GM21619 (cell line): ENCODE results near the gene TTC7B.

Experiments
- ATAC-seq: cut with Tn5 transposase; IDR thresholded peaks from one replicate; pipeline ENCODE4 v1.9.1; 2021; ENCODE audit not compliant: unreplicated experiment

TTC7B gene

DNA sequence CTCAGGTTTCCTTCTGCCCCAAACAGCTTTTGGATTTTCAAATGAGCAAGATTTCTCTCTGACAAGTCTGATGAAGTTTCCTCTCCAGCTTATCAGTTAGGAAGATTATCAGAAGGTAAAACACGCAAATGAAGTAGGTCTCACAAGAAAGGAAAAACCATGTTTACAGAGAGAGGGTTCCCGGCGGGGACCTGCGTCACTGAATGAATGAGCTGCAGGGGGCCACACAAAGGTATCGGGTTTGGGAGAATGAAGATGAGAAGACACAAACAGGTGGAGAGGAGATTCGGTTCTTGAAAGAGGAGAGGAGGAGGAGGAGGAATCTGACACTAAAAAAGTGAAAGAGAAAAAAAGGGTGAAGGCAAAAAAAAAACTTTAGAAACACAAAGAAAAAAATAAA is 210.8 kb downstream of the TTC7B start:
- ATAC-seq, result no peak

GRCh38 chr14:90604356-90604755 is 211.9 kb downstream of the TTC7B start:
- no peak for ATAC-seq

- no peak for ATAC-seq
Measured at GRCh38 chr14:90603841-90604240, 212.4 kb downstream of the TTC7B start.

DNA sequence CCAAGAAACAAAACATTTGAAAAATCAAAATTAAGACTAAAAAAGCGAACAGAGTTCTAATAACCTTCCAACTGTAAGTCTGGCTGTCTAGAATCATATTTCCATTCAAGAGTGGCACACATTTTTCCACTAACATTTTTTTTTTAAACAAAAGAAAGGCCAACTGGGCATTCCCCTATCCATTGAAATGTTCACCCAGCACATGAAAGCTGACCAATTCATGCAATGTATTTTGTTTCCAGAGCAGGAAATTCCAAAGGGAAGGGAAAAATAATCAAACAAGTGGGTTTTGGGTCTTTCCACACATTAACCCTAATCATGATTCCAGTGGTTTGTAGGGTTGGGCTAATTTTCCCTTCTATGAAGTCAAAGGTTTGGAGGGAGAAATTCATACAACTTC is 212.9 kb downstream of the TTC7B start:
- no peak for ATAC-seq

- no peak for ATAC-seq
Measured at GRCh38 chr14:90602088-90602687, 214.0 kb downstream of the TTC7B start.

GRCh38 chr14:90601563-90601962 is 214.7 kb downstream of the TTC7B start:
- no peak for ATAC-seq

GRCh38 chr14:90600619-90601018 is 215.6 kb downstream of the TTC7B start:
- ATAC-seq, result no peak

DNA sequence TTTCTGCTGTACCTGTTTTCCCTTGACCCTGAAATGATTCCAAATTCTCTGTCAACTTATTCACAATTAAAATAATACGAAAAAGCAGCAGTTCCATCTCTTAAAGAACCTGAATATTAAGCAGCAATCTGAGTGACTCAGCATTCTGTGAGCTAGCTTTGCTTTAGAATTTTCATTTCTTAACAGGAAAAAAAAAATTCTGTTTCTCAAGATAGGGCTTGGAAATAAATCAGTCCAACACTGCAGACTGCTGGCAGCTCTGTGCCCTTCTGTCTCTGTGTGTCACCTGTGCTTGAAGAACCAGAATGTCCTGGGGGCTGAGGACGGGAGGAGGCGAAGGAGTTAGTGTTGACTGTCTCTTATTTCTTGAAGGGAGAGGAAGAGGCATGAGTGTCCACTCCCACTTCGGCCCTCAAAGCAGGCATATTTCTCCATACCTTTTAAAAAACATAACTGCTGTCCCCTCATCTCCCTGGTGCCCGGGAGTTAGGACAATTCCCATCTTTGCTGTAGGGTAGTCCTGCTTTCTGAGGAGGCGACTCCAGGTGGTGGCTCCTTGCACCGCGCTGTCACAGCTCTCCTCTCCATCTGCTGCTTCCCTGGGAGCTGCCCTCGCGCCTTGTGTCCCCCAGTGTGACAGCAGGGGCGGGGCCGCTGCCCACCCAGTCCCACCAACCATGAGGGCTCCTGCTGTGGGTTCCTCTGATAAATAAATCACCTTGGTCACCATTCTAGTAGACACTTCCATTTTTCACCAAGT is 216.3 kb downstream of the TTC7B start:
- no peak for ATAC-seq

DNA sequence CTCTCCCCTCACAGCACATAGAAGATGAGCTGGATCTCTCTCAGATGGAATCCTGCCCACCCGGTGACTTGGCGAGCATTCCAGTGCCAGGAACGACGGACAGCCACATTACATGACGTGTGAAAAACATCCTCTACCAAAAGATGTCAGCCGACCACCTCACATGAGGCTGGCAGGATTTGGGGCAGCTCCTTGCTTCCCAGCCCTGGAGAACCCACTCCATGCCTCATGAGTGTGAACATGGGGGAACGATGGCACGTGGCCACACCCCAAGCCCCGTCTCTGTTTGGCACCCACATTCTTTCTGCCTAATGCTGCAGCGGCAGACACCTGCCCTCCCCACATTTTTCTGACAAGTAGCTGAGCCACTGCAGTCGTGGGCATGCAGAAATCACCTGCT is 216.9 kb downstream of the TTC7B start:
- ATAC-seq, result no peak

DNA sequence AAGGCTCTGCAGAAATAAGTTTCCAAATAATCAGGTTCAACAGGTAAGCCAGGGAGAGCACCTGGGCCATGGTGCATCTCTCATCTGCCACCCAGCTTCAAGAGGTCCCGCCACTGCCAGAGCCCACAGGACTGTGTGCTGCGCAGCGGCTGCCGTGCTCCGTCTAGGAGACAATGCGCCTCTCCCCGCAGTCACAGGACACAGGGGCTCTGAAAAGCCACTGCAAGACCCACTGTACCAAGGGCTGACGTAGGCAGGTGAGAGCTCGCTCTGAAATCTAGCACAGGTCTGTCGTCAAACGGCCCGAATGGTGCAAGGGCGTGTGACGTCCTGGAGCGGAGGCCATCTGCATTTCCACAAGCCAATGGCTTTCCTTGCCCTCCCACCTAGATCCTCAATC is 218.3 kb downstream of the TTC7B start:
- no peak for ATAC-seq

DNA sequence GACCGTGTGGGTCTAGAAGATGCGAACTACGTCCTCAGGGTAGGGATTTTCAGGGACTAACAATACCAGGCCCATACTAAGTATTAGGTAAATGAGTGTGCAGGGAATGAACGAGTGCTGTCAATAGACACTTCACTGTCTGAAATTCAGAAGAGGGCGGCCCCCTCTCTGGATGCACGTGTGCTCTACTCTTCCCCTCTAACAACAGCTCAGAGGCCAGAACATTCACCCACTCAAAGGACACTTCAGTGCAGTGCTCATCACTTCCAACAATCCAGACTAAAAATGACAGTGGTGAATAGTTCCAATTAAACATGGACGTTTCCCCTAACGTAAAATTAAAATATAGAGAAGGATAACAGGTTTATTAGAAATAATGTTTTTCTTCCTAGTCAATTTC is 219.5 kb downstream of the TTC7B start:
- no peak for ATAC-seq

GRCh38 chr14:90593254-90594040 is 222.8 kb downstream of the TTC7B start:
- no peak for ATAC-seq

GRCh38 chr14:90592655-90593054 is 223.6 kb downstream of the TTC7B start:
- ATAC-seq, result no peak

DNA sequence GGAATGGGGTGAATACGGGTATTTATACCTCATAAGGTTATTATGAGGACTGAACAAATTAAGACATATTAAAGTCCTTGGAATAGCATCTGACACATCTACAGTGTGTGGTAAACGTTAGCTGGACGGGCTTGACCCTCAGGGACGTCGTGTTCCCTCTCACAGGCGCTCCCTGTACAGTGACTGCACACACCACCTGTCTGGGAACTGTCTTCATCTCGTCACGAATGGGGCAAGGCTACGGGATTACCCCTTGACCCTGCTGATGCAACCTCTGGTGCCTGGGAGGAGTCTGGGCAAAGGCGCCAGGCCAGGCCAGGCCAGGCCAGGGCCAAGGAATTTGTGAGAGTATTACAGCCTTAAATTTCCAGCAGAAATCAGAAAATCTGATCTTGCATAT is 228.3 kb downstream of the TTC7B start:
- ATAC-seq, result no peak

GRCh38 chr14:90587252-90587910 is 228.8 kb downstream of the TTC7B start:
- no peak for ATAC-seq

DNA sequence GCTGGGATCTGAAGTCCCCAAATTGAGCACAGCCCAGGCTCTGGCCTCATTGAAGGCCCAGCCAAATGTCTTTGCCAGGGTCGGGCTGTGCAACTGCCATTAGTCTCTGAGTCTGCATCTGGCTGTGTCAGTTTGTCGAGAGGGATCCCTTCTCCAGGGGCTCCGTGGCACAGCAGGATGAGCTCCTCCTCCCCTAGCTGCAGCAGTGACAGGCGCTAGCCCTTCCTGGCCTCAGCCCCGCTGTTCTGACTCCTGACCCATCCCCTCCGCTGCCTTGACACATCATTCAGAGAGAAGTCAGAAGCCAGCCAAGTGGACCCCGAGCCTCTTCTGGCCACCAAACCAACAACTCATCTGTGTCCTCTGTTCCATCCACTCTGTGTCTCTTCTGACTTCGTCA is 231.1 kb downstream of the TTC7B start:
- ATAC-seq, result no peak

DNA sequence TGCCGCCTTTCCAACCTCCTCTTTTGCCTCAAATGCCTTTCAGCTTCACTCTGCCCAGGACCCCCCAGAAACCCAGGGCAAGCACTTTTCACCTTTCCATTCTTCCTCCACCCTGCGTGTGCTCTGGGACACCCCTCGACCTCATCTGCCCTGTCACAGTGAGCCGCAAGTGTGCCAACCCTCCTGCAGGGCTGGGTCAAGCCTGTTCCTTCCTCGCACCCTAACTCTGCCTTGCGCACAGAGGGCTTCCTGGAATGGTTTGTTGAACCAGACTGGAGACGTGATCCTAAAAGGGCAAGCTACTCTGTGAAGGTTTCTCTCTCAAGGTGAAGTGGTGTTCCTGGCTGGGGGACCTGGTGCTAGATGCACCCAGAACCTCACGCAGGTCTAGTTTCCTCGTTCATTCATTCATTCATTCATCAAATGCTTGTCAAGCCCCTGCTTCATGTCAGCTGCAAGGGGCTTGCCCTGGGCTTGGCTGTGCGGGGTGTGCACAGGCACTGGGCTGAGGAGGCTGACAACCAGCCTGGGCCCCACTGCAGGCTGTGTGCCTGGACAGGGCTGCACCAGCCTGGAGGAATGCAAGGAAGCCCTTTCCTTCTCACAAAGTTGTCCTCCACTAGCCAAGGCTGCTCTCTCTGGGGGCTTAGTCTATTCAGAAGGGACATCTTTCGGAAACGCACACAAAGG is 232.2 kb downstream of the TTC7B start:
- ATAC-seq, result no peak

DNA sequence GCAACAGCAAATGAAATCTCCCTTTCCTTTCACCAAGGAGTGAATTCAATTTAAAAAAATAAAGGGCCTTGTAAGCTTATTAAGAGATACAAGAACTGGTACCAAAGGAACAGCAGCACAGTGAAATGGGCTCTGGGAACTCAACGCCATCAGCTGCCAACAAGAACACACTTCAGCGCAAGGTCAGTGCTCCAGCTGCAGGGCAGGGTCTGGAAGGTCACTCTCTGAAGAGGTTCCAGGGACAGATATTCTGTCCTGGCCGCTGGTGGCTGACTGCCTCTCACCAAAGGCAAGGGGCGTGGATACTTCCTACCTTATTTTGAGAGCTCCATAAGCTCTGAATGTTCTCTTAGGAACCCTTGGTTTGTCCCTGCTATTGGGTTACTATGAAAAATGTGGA is 232.8 kb downstream of the TTC7B start:
- no peak for ATAC-seq

DNA sequence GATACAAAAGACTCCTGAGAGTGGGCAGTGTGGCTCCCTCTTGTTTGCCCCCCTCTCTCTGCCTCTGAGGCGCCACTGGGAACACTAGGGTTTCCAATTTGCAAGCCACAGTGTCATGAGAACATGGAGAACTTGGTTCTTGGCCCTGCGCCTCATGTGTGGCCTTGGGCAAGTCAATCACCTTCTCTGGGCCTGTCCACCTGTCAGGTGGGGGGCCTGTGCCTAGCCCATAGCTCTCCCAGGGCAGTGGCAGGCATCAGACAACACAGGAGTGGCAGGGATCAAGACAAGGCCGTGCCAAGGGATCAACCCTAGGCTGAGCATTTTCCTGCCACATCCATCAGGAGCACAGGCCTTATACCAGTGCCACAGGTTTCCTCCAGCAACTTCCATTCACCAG is 234.1 kb downstream of the TTC7B start:
- ATAC-seq, result no peak

DNA sequence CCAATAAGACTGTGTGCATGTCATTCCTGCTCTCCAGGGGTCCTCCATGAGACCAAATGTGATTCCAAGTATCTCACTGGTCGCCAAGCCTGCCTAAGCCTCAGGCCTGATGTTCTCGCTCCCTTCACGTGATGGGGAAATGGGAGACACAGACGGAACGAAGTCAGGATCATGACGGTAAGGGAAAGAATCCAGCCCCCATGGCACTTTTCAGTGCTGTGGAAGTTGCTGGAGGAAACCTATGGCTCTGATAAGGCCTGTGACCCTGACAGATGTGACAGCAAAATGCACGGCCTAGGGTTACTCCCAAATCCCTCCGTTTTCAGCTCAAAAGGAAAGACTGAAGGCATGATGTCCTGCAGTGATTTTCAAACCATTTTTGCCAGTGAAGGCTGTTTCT is 234.5 kb downstream of the TTC7B start:
- ATAC-seq, result no peak
